ENCODE data around the gene CCDC88C.
A peak's percentile ranks its signal among the peaks of the same experiment; 100 is the strongest.
"Not testable (repeated sequence)": the region's sequence is repeated elsewhere in the genome, so short reads cannot be mapped to it uniquely, and the experiment has no call there.

CCDC88C gene

DNA sequence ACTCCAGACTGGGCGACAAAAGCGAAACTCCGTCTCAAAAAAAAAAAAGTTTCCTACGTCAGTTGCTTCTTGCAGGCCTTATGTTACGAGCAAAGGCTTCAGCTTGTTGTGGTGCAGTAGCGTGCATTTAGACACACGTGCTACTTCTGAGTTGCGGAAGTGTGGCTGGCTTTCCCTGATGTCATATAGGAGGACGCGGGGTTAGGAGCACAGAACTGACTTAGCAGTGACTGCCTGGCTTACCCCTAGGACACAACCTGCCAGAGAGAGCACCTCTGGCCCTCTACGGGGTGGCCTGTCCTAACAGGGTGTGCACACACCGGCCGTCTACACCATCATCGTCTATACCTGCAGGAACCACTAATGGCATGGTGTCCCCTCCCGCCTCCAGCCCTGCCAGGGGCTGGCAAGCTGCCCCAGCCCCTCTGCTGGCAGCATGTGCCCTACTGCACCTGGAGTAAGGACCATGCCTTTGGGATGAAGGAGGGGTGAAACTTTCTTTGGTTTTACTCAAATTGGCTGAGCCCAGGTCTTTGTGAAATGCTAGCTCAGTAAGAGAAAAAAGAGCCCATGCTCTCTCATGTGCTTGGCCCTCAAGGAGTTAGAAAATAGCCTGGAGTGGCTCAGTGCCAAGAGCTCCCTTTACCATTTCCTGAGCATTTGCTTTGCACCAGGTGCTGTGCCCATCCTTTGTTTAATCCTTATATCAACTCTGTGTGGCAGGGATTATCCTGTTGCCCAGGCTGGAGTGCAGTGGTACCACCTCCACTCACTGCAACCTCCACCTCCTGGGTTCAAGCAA lies 171.4 kb downstream of the CCDC88C start:
- peaks cover 26% of the 10 kb centered on the region for H3K4me1 ChIP-seq (ENCODE audit: control insufficient read depth, insufficient read depth, low read length, unreplicated experiment)
- no peak overlapping the region for H2AFZ ChIP-seq (ENCODE audit: low read length, unreplicated experiment)
- no peaks in the 10 kb centered on the region for H3K79me2 ChIP-seq (ENCODE audit: control insufficient read depth, insufficient read depth, low read length, unreplicated experiment)
- no peaks in the 10 kb centered on the region for H3K27me3 ChIP-seq (ENCODE audit: insufficient read depth, low read length)
- no peaks in the 10 kb centered on the region for H3K36me3 ChIP-seq (ENCODE audit: insufficient read depth, low read length)
- no peak overlapping the region for H3K27ac ChIP-seq (ENCODE audit: low read depth, low read length)
- no peak overlapping the region for H3K4me3 ChIP-seq (ENCODE audit: low read depth, low read length)

- H3K36me3 ChIP-seq (ENCODE audit: insufficient read depth, low read length); H3K27me3 ChIP-seq (ENCODE audit: insufficient read depth, low read length); H3K79me2 ChIP-seq (ENCODE audit: control insufficient read depth, insufficient read depth, low read length, unreplicated experiment); H2AFZ ChIP-seq (ENCODE audit: low read length, unreplicated experiment); H3K4me3 ChIP-seq (ENCODE audit: low read depth, low read length); H3K27ac ChIP-seq (ENCODE audit: low read depth, low read length): not testable (repeated sequence)
- H3K4me1 ChIP-seq (ENCODE audit: control insufficient read depth, insufficient read depth, low read length, unreplicated experiment) = peaks cover 26% of the 10 kb centered on the region
Observed at GRCh38 chr14:91245616-91246015, 172.0 kb downstream of the CCDC88C start.

DNA sequence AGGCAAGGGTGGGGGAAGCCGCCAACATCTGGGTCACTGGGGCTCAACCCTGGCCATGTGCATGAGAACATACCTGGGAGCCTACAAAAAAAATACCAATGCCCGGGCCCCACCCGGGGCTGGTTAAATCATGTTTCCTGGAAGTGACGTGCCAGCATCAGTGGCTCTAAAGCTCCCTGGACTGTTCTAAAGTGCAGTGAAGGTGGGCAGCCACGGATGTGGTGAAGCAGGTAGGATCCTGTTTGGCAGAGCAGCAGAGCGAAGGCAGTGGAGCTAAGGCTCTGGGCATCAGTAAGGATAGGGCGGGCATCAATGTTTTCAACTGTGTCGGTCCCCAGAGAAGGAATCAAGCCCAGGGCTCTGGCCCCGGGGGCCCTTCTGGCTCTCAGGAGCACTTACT lies 172.6 kb downstream of the CCDC88C start:
- Histone ChIP-seq H3K4me3 (ENCODE audit: low read depth, low read length) (peak overlapping the region; percentile 64; the same call in 1 of the 2 replicates), H3K36me3 (ENCODE audit: insufficient read depth, low read length) (no peaks in the 10 kb centered on the region), H2AFZ (ENCODE audit: low read length, unreplicated experiment) (peak overlapping the region; percentile 77), H3K27me3 (ENCODE audit: insufficient read depth, low read length) (no peaks in the 10 kb centered on the region), H3K27ac (ENCODE audit: low read depth, low read length) (peak overlapping the region; percentile 90; the same call in 1 of the 2 replicates), H3K79me2 (ENCODE audit: control insufficient read depth, insufficient read depth, low read length, unreplicated experiment) (no peaks in the 10 kb centered on the region), H3K4me1 (ENCODE audit: control insufficient read depth, insufficient read depth, low read length, unreplicated experiment) (peaks cover 26% of the 10 kb centered on the region)

DNA sequence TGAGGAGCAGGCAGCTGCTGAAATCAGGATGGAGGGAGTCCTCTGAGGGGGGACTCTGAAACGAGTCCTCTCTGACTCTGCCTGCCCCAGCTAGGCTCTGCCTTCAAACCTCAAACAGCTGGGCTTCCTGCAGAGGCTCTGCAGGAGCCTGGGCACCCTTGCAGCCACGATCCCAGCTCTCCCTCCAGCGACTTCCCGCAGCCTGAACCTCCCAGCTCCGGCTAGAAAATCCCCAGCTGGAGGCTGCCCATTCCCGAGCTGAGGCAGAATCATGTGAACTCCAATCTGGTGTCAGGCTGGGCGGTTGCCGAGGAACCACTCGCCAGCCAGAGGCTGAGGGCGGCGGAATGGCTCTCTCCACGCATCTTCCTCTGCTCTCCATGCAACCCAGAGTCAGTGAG lies 173.1 kb downstream of the CCDC88C start, which contains the start of gene GPR68:
Gene GPR68, minus strand, starts transcription at position 204 of the 401 bp plus-strand sequence. CDS start 9,654 bp downstream, outside the sequence.
- peak within 1 kb of the TSS; percentile 64 for H3K4me3 ChIP-seq (ENCODE audit: low read depth, low read length)
- no peaks in the 10 kb centered on the region for H3K79me2 ChIP-seq (ENCODE audit: control insufficient read depth, insufficient read depth, low read length, unreplicated experiment)
- no peaks in the 10 kb centered on the region for H3K27me3 ChIP-seq (ENCODE audit: insufficient read depth, low read length)
- no peaks in the 10 kb centered on the region for H3K36me3 ChIP-seq (ENCODE audit: insufficient read depth, low read length)
- peak within 1 kb of the TSS; percentile 90 for H3K27ac ChIP-seq (ENCODE audit: low read depth, low read length)
- H2AFZ ChIP-seq (ENCODE audit: low read length, unreplicated experiment) = peak within 1 kb of the TSS; percentile 77
- H3K4me1 ChIP-seq (ENCODE audit: control insufficient read depth, insufficient read depth, low read length, unreplicated experiment) = peaks cover 26% of the 10 kb centered on the region

DNA sequence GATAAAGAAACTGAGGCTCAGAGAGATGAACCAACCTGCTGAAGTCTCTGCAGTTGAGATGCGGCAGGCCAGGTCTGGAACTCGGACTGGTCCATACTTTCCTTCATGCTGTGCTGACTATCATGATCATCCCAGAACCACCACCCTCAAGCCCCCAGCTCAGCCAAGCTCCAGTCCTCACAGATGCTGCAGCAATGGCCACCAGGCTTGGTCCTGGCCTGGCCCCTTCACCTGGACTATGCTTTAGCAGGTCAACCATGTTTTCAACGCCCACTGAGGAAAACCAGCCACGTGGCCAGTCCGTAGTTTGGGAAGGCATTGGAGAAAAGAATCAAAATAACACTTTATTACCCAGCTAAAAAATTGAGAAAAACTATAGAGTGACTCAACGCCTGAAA lies 174.5 kb downstream of the CCDC88C start:
- Histone ChIP-seq H3K27ac (ENCODE audit: low read depth, low read length) (peak overlapping the region; percentile 90), H3K4me1 (ENCODE audit: control insufficient read depth, insufficient read depth, low read length, unreplicated experiment) (peaks cover 26% of the 10 kb centered on the region), H3K36me3 (ENCODE audit: insufficient read depth, low read length) (no peaks in the 10 kb centered on the region), H2AFZ (ENCODE audit: low read length, unreplicated experiment) (no peak overlapping the region), H3K4me3 (ENCODE audit: low read depth, low read length) (peak overlapping the region; percentile 64), H3K27me3 (ENCODE audit: insufficient read depth, low read length) (no peaks in the 10 kb centered on the region), H3K79me2 (ENCODE audit: control insufficient read depth, insufficient read depth, low read length, unreplicated experiment) (no peaks in the 10 kb centered on the region)

DNA sequence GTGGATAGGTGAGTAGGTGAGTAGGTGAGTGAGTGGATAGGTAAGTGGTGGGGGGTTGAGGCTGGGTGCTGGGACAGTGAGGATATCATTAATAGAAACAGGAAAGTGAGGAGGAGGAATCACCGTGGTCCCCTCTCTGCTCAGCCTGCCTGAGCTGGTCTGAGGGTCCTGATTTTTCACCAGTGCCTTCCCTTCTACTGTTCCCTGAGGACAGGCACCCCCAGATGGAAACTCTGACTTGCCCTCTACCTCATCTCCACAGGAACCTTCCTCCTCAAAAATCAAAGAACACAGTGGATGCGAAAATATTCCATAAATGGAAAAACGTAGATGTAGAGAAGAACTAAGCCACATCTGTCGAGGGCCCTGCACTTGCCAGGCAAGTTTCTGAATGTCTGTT lies 175.0 kb downstream of the CCDC88C start:
- Histone ChIP-seq H2AFZ (ENCODE audit: low read length, unreplicated experiment) (no peak overlapping the region), H3K27ac (ENCODE audit: low read depth, low read length) (peak overlapping the region; percentile 90), H3K4me1 (ENCODE audit: control insufficient read depth, insufficient read depth, low read length, unreplicated experiment) (peaks cover 29% of the 10 kb centered on the region), H3K4me3 (ENCODE audit: low read depth, low read length) (peak overlapping the region; percentile 64; the same call in 1 of the 2 replicates), H3K36me3 (ENCODE audit: insufficient read depth, low read length) (no peaks in the 10 kb centered on the region), H3K27me3 (ENCODE audit: insufficient read depth, low read length) (no peaks in the 10 kb centered on the region), H3K79me2 (ENCODE audit: control insufficient read depth, insufficient read depth, low read length, unreplicated experiment) (no peaks in the 10 kb centered on the region)

DNA sequence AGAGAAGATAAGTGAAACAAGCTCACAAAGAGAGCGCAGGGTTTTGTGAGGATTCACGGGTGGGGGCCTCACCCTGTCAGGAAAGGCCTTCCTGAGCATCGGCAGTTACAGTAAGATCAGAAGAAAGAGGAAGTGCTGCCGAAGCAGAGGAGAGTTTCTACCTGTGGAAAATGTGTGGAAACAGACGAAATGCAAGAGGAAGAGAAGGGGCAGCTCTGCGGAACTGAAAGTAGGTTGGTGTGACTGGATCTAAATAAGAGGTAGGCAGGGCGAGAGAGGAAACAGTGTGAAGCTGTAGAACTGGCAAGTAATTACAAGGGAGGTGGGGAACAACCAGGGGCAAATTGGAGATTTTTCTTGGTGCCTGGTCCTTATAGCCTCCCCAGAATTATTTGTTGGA lies 175.8 kb downstream of the CCDC88C start:
- H3K4me3 ChIP-seq (ENCODE audit: low read depth, low read length) = no peak overlapping the region
- no peaks in the 10 kb centered on the region for H3K36me3 ChIP-seq (ENCODE audit: insufficient read depth, low read length)
- H3K79me2 ChIP-seq (ENCODE audit: control insufficient read depth, insufficient read depth, low read length, unreplicated experiment) = no peaks in the 10 kb centered on the region
- no peak overlapping the region for H2AFZ ChIP-seq (ENCODE audit: low read length, unreplicated experiment)
- H3K27ac ChIP-seq (ENCODE audit: low read depth, low read length) = no peak overlapping the region
- H3K4me1 ChIP-seq (ENCODE audit: control insufficient read depth, insufficient read depth, low read length, unreplicated experiment) = peaks cover 37% of the 10 kb centered on the region
- H3K27me3 ChIP-seq (ENCODE audit: insufficient read depth, low read length) = no peaks in the 10 kb centered on the region

- Histone ChIP-seq H3K4me1 (ENCODE audit: control insufficient read depth, insufficient read depth, low read length, unreplicated experiment) (peaks cover 18% of the 10 kb centered on the region), H3K79me2 (ENCODE audit: control insufficient read depth, insufficient read depth, low read length, unreplicated experiment) (no peaks in the 10 kb centered on the region)
Observed at GRCh38 chr14:91238661-91239060, 179.0 kb downstream of the CCDC88C start.

DNA sequence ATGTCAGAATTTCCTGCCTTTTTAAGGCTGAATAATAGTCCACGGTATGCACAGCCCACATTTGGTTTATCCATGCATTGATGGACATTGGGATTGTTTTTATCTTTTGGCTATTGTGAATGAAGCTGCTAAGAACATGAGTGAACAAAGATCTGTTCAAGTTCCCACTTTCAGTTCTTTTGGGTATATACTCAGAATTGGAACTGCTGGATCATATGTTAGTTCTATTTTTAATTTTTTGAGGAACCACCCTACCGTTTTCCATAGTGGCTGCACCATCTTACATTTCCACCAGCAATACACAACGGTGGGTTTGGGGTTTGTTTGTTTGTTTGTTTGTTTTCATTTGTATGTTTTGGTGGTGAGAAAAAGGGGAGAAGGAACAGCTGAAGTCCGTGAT lies 179.5 kb downstream of the CCDC88C start:
- no peak overlapping the region for H3K4me3 ChIP-seq (ENCODE audit: low read depth, low read length)
- H3K4me1 ChIP-seq (ENCODE audit: control insufficient read depth, insufficient read depth, low read length, unreplicated experiment) = peaks cover 15% of the 10 kb centered on the region
- no peaks in the 10 kb centered on the region for H3K36me3 ChIP-seq (ENCODE audit: insufficient read depth, low read length)

More at GRCh38 chr14:91238661-91239060, 179.0 kb downstream of the CCDC88C start:
- Histone ChIP-seq H3K36me3 (ENCODE audit: insufficient read depth, low read length) (no peaks in the 10 kb centered on the region), H3K4me3 (ENCODE audit: low read depth, low read length) (no peak overlapping the region), H2AFZ (ENCODE audit: low read length, unreplicated experiment) (no peak overlapping the region), H3K27me3 (ENCODE audit: insufficient read depth, low read length) (no peaks in the 10 kb centered on the region), H3K27ac (ENCODE audit: low read depth, low read length) (no peak overlapping the region)

DNA sequence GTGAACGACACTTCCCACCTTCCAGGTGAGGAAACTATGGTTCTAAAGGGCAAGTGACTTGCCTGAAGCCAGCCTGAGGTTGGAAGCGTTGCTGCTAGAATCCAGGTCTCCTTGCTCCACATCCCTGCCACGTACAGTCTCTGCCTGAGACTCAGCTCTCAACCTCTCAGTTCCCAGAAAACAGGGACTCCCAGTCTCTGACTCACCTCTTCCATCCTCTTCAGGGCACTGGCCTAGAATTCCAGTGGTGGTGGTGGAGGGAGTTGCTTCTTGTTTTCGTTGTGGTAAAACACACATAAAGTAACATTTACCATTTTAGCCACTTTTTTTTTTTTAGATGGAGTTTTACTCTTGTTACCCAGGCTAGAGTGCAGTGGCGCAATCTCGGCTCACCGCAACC lies 180.4 kb downstream of the CCDC88C start:
- no peak overlapping the region for H2AFZ ChIP-seq (ENCODE audit: low read length, unreplicated experiment)
- no peaks in the 10 kb centered on the region; the same call in 1 of the 2 replicates for H3K36me3 ChIP-seq (ENCODE audit: insufficient read depth, low read length)
- peak overlapping the region; percentile 64 for H3K27ac ChIP-seq (ENCODE audit: low read depth, low read length)
- peaks cover 10% of the 10 kb centered on the region for H3K4me1 ChIP-seq (ENCODE audit: control insufficient read depth, insufficient read depth, low read length, unreplicated experiment)
- H3K27me3 ChIP-seq (ENCODE audit: insufficient read depth, low read length) = no peaks in the 10 kb centered on the region
- no peaks in the 10 kb centered on the region for H3K79me2 ChIP-seq (ENCODE audit: control insufficient read depth, insufficient read depth, low read length, unreplicated experiment)
- H3K4me3 ChIP-seq (ENCODE audit: low read depth, low read length) = no peak overlapping the region

More for the DNA sequence above, 179.5 kb downstream of the CCDC88C start:
- Histone ChIP-seq H3K79me2 (ENCODE audit: control insufficient read depth, insufficient read depth, low read length, unreplicated experiment) (no peaks in the 10 kb centered on the region), H3K27ac (ENCODE audit: low read depth, low read length) (no peak overlapping the region; the same call in 1 of the 2 replicates), H2AFZ (ENCODE audit: low read length, unreplicated experiment) (no peak overlapping the region), H3K27me3 (ENCODE audit: insufficient read depth, low read length) (no peaks in the 10 kb centered on the region)

- Histone ChIP-seq H3K4me3 (ENCODE audit: low read depth, low read length) (no peak overlapping the region), H3K27me3 (ENCODE audit: insufficient read depth, low read length) (no peaks in the 10 kb centered on the region), H3K36me3 (ENCODE audit: insufficient read depth, low read length) (no peaks in the 10 kb centered on the region; the same call in 1 of the 2 replicates), H3K4me1 (ENCODE audit: control insufficient read depth, insufficient read depth, low read length, unreplicated experiment) (peaks cover 10% of the 10 kb centered on the region), H2AFZ (ENCODE audit: low read length, unreplicated experiment) (no peak overlapping the region), H3K27ac (ENCODE audit: low read depth, low read length) (no peak overlapping the region), H3K79me2 (ENCODE audit: control insufficient read depth, insufficient read depth, low read length, unreplicated experiment) (no peaks in the 10 kb centered on the region)
Observed at GRCh38 chr14:91235841-91236240, 181.8 kb downstream of the CCDC88C start.
